ENCODE results near the gene LGALS4.
A peak's percentile ranks its signal among the peaks of the same experiment; 100 is the strongest.

Gene LGALS4

GRCh38 chr19:38851622-38852230, 39.0 kb upstream of the LGALS4 start:
- H3K4me3 ChIP-seq (ENCODE audit: low read depth, low read length) = peak overlapping the region; percentile 68
- no peak for TF ChIP-seq CTCF (IDR thresholded peaks at IDR 0.05; ENCODE audit: control insufficient read depth, extremely low read depth, insufficient read depth)
- DNase-seq (ENCODE audit: low read depth) = no peak

GRCh38 chr19:38850976-38851621, 38.4 kb upstream of the LGALS4 start:
- peak overlapping the region; percentile 68 for H3K4me3 ChIP-seq (ENCODE audit: low read depth, low read length)
- TF ChIP-seq CTCF (IDR thresholded peaks at IDR 0.05; ENCODE audit: control insufficient read depth, extremely low read depth, insufficient read depth) = no peak
- DNase-seq (ENCODE audit: low read depth) = no peak

GRCh38 chr19:38850436-38850975, 37.8 kb upstream of the LGALS4 start:
- no peak for TF ChIP-seq CTCF (IDR thresholded peaks at IDR 0.05; ENCODE audit: control insufficient read depth, extremely low read depth, insufficient read depth)
- DNase-seq (ENCODE audit: low read depth) = no peak

GRCh38 chr19:38849860-38850435, 37.2 kb upstream of the LGALS4 start, which contains the start of gene HNRNPL:
HNRNPL (minus strand) TSS chr19:38849986; CDS start chr19:38849966, 20 bp downstream.
- DNase-seq (ENCODE audit: low read depth) = peak; percentile 100
- TF ChIP-seq CTCF (IDR thresholded peaks at IDR 0.05; ENCODE audit: control insufficient read depth, extremely low read depth, insufficient read depth) = peak; percentile 53
- H3K4me3 ChIP-seq (ENCODE audit: low read depth, low read length) = peak within 1 kb of the TSS; percentile 68

More at GRCh38 chr19:38850436-38850975, 37.8 kb upstream of the LGALS4 start:
- peak overlapping the region; percentile 68 for H3K4me3 ChIP-seq (ENCODE audit: low read depth, low read length)

- no peak for TF ChIP-seq CTCF (IDR thresholded peaks at IDR 0.05; ENCODE audit: control insufficient read depth, extremely low read depth, insufficient read depth)
- no peak for DNase-seq (ENCODE audit: low read depth)
- H3K4me3 ChIP-seq (ENCODE audit: low read depth, low read length) = peak overlapping the region; percentile 59
Measured at GRCh38 chr19:38849147-38849859, 36.6 kb upstream of the LGALS4 start.

GRCh38 chr19:38848299-38849146, 35.8 kb upstream of the LGALS4 start:
- H3K4me3 ChIP-seq (ENCODE audit: low read depth, low read length) = peak overlapping the region; percentile 59
- DNase-seq (ENCODE audit: low read depth) = no peak
- TF ChIP-seq CTCF (IDR thresholded peaks at IDR 0.05; ENCODE audit: control insufficient read depth, extremely low read depth, insufficient read depth) = no peak

Data from LNCaP clone FGC (cell line).